ENCODE results near the gene KCNH2.

KCNH2 gene

GRCh38 chr7:150994838-150995510, 16.9 kb upstream of the KCNH2 start:
- no peak overlapping the region for H3K4me3 ChIP-seq (ENCODE audit: control insufficient read depth, low read depth, low read length)
- no peak for DNase-seq (ENCODE audit: low read depth)
- TF ChIP-seq CTCF (conservative IDR thresholded peaks at IDR 0.05; ENCODE audit: control insufficient read depth, insufficient read depth, low read depth, low read length), result no peak

- no peak for DNase-seq (ENCODE audit: low read depth)
- no peak overlapping the region for H3K4me3 ChIP-seq (ENCODE audit: control insufficient read depth, low read depth, low read length)
- no peak for TF ChIP-seq CTCF (conservative IDR thresholded peaks at IDR 0.05; ENCODE audit: control insufficient read depth, insufficient read depth, low read depth, low read length)
Observed at GRCh38 chr7:150994141-150994837, 16.2 kb upstream of the KCNH2 start.

GRCh38 chr7:150993511-150993910, 15.4 kb upstream of the KCNH2 start:
- no peak overlapping the region for H3K4me3 ChIP-seq (ENCODE audit: control insufficient read depth, low read depth, low read length)
- no peak for TF ChIP-seq CTCF (conservative IDR thresholded peaks at IDR 0.05; ENCODE audit: control insufficient read depth, insufficient read depth, low read depth, low read length)
- DNase-seq (ENCODE audit: low read depth), result no peak

DNA sequence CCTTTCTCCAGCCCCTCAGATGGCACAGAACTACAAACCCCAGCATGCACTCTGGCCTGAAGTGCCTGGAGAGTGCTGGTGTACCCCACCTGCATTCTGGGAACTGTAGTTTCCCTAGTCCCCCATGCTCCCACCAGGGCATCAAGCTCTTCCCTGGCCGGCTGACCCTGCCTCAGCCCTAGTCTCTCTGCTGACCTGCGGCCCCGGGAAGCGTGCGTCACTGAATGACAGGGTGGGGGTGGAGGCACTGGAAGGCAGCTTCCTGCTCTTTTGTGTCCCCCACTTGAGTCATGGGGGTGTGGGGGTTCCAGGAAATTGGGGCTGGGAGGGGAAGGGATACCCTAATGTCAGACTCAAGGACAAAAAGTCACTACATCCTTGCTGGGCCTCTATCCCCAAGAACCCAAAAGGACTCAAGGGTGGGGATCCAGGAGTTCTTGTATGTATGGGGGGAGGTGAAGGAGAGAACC, 14.7 kb upstream of the KCNH2 start:
- no peak overlapping the region for H3K4me3 ChIP-seq (ENCODE audit: control insufficient read depth, low read depth, low read length)
- no peak for TF ChIP-seq CTCF (conservative IDR thresholded peaks at IDR 0.05; ENCODE audit: control insufficient read depth, insufficient read depth, low read depth, low read length)
- no peak for DNase-seq (ENCODE audit: low read depth)

DNA sequence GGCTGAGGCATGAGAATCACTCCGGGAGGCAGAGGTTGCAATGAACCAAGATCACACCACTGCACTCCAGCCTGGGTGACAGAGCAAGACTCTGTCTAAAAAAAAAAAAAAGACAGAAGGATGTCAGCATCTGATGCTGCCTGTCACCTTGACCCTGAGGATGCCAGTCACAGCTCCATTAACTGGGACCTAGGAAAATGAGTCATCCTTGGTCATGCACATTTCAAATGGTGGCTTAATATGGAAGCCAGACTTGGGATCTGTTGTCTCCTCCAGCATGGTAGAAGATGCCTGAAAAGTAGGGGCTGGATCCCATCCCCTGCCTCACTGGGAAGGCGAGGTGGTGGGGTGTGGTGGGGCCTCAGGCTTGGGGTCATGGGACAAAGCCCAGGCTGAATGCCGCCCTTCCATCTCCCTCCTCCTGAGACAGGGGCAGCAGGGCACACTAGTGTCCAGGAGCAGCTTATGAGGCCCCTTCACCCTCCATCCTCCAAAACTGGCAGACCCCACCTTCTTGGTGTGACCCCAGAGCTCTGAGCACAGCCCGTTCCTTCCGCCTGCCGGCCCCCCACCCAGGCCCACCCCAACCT, 14.0 kb upstream of the KCNH2 start:
- no peak overlapping the region for H3K4me3 ChIP-seq (ENCODE audit: control insufficient read depth, low read depth, low read length)
- DNase-seq (ENCODE audit: low read depth), result no peak
- TF ChIP-seq CTCF (conservative IDR thresholded peaks at IDR 0.05; ENCODE audit: control insufficient read depth, insufficient read depth, low read depth, low read length), result no peak

DNA sequence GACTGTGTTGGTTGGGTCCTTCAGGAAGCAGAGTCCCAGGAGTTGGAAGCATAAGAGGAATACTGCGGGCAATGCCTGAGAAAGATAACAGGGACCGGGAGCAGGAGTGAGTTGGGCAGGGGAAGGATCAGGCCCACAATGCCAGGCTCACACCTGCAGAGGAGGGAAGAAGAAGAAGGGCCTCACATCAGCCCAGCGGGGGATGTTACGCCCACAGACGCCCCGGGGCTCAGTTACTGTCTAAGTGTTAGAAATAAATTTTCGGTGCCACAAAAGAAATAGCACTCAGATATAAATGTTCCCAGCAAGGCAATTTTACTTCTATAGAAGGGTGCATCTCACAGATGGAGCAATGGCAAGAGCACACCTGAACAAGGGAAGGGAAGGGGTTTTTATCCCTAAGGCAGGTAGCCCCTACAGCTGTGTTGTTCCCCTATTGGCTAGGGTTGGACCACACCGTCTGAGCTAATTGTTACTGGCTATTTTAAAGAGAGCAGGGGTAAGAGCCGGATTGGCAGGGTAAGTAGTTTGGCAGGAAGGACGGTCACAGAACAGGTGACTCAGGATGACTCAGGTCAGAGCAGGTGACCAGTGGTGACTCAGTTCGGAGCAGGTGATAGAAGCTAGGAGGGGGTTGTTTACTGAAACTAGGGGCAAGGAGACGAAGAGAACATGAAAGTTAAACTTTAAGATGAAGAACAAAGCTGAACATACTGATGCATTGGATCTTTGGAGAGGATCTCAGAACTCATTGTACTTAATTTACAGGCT, 12.5 kb upstream of the KCNH2 start, which contains the start of gene NOS3:
NOS3 (plus strand) TSS at position 602 of the 771 bp plus-strand sequence. CDS start 2,787 bp downstream, outside the sequence.
- no peak for TF ChIP-seq CTCF (conservative IDR thresholded peaks at IDR 0.05; ENCODE audit: control insufficient read depth, insufficient read depth, low read depth, low read length)
- H3K4me3 ChIP-seq (ENCODE audit: control insufficient read depth, low read depth, low read length), result no peak within 1 kb of the TSS
- no peak for DNase-seq (ENCODE audit: low read depth)

Measured in fibroblast of mammary gland (primary cell).